ENCODE data around the gene WT1. TPM values are rescaled to one million over a fixed set of nuclear protein-coding genes. Genes with fewer than 3 reads are reported as not detected.

WT1 gene
- total RNA-seq, 1 experiment from 2014 or later = not detected

DNA sequence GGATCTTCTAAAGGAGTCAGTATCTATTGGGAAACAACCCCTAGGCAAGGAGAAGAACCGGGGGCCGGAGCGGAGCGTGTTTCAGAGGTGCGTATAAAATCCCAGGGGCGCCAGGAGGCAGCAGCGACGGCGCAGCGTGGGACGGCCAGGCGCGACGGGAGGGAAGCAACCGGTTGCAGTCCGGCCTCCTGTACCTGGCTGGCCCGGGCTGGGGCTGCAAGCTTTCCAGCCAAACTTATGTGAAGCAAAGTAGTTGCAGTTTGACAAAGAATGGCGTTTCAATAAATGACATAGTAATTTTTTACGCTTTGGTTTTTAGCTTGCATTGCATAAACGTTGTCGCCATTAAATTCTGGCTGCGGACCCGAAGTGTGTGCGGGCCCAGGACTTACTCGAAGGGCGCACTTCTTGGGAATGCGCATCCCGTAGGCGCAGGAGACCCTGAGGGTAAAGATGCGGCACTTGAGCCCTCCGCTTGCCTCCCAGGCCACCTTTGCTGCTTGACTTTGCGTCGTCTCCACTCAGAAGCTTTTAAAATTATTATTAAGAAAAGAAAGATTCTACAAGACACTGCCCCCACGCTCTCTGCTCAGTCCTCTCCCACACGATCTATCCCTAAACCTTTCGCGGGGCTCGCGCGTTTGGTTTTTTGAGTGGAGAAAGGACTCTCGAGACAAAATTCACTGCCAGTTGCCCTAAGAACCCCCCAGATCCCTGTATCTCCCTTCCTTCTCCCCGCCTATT lies 1.6 kb upstream of the WT1 start:
- H3K4me1 Mint-ChIP-seq = peaks cover 63% of the 10 kb centered on the region
- TF ChIP-seq PREB (CRISPR knock-in tag; IDR thresholded peaks at IDR 0.05; ENCODE audit: borderline replicate concordance) = no peak
- no peak for TF ChIP-seq FOXK1 (CRISPR knock-in tag; IDR thresholded peaks at IDR 0.05)
- TF ChIP-seq IRF2 (CRISPR knock-in tag; IDR thresholded peaks at IDR 0.05; ENCODE audit: borderline replicate concordance, low read depth) = no peak
- TF ChIP-seq, protein P1, sequence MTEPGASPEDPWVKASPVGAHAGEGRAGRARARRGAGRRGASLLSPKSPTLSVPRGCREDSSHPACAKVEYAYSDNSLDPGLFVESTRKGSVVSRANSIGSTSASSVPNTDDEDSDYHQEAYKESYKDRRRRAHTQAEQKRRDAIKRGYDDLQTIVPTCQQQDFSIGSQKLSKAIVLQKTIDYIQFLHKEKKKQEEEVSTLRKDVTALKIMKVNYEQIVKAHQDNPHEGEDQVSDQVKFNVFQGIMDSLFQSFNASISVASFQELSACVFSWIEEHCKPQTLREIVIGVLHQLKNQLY (CRISPR knock-in tag; IDR thresholded peaks at IDR 0.05) = no peak
- TF ChIP-seq ZNF121 (CRISPR knock-in tag; IDR thresholded peaks at IDR 0.05) = no peak
- no peak for TF ChIP-seq GABPB1 (CRISPR knock-in tag; IDR thresholded peaks at IDR 0.05)
- TF ChIP-seq RELA (CRISPR knock-in tag; IDR thresholded peaks at IDR 0.05; ENCODE audit: borderline replicate concordance) = no peak
- TF ChIP-seq MXD4 (CRISPR knock-in tag; IDR thresholded peaks at IDR 0.05; ENCODE audit: borderline replicate concordance) = no peak
- TF ChIP-seq NFE2L1 (CRISPR knock-in tag; IDR thresholded peaks at IDR 0.05) = no peak
- TF ChIP-seq FOXP1 (CRISPR knock-in tag; IDR thresholded peaks at IDR 0.05; ENCODE audit: borderline replicate concordance) = no peak
- no peak for TF ChIP-seq CREB1 (CRISPR knock-in tag; IDR thresholded peaks at IDR 0.05)
- no peak for TF ChIP-seq SP1 (CRISPR knock-in tag; conservative IDR thresholded peaks at IDR 0.05)
- no peak for TF ChIP-seq GTF2I (CRISPR knock-in tag; conservative IDR thresholded peaks at IDR 0.05)
- TF ChIP-seq, protein P2, sequence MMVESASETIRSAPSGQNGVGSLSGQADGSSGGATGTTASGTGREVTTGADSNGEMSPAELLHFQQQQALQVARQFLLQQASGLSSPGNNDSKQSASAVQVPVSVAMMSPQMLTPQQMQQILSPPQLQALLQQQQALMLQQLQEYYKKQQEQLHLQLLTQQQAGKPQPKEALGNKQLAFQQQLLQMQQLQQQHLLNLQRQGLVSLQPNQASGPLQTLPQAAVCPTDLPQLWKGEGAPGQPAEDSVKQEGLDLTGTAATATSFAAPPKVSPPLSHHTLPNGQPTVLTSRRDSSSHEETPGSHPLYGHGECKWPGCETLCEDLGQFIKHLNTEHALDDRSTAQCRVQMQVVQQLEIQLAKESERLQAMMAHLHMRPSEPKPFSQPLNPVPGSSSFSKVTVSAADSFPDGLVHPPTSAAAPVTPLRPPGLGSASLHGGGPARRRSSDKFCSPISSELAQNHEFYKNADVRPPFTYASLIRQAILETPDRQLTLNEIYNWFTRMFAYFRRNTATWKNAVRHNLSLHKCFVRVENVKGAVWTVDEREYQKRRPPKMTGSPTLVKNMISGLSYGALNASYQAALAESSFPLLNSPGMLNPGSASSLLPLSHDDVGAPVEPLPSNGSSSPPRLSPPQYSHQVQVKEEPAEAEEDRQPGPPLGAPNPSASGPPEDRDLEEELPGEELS (CRISPR knock-in tag; IDR thresholded peaks at IDR 0.05) = no peak
- no peak for TF ChIP-seq NFYB (CRISPR knock-in tag; conservative IDR thresholded peaks at IDR 0.05; ENCODE audit: low read depth)
- no peak for TF ChIP-seq TEAD4 (CRISPR knock-in tag; IDR thresholded peaks at IDR 0.05)
- TF ChIP-seq, protein P3, sequence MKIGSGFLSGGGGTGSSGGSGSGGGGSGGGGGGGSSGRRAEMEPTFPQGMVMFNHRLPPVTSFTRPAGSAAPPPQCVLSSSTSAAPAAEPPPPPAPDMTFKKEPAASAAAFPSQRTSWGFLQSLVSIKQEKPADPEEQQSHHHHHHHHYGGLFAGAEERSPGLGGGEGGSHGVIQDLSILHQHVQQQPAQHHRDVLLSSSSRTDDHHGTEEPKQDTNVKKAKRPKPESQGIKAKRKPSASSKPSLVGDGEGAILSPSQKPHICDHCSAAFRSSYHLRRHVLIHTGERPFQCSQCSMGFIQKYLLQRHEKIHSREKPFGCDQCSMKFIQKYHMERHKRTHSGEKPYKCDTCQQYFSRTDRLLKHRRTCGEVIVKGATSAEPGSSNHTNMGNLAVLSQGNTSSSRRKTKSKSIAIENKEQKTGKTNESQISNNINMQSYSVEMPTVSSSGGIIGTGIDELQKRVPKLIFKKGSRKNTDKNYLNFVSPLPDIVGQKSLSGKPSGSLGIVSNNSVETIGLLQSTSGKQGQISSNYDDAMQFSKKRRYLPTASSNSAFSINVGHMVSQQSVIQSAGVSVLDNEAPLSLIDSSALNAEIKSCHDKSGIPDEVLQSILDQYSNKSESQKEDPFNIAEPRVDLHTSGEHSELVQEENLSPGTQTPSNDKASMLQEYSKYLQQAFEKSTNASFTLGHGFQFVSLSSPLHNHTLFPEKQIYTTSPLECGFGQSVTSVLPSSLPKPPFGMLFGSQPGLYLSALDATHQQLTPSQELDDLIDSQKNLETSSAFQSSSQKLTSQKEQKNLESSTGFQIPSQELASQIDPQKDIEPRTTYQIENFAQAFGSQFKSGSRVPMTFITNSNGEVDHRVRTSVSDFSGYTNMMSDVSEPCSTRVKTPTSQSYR (CRISPR knock-in tag; IDR thresholded peaks at IDR 0.05) = no peak
- no peak for TF ChIP-seq ZNF416 (CRISPR knock-in tag; IDR thresholded peaks at IDR 0.05)
- TF ChIP-seq ELF4 (CRISPR knock-in tag; IDR thresholded peaks at IDR 0.05; ENCODE audit: low read depth) = no peak
- TF ChIP-seq ESRRA (CRISPR knock-in tag; IDR thresholded peaks at IDR 0.05; ENCODE audit: borderline replicate concordance) = no peak
- DNase-seq (ENCODE audit: low spot score) = peak; percentile 36
- H3K4me3 Mint-ChIP-seq = peak overlapping the region; percentile 69
- H3K36me3 Mint-ChIP-seq = no peaks in the 10 kb centered on the region
- H3K9me3 Mint-ChIP-seq = no peaks in the 10 kb centered on the region
- ATAC-seq = no peak
- ChIA-PET CTCF (interaction anchor here (1.1 kb wide), 1 partner anchor 9 kb away, joined by 4 read pairs; no protein-coding TSS in a partner anchor), POLR2A (no interaction called here)
- H3K27me3 Mint-ChIP-seq (ENCODE audit: low read depth) = peaks cover 99% of the 10 kb centered on the region
- no peak overlapping the region for H3K27ac Mint-ChIP-seq
